H9 (cell line): ENCODE measurements around the gene RBM5. TPM values are rescaled to one million over a fixed set of nuclear protein-coding genes. Genes with fewer than 3 reads are reported as not detected.

ENCODE experiments used
- DNase-seq: peaks from one replicate; pipeline ENCODE4 v3.0.0-alpha.2; 2017
- H2AFZ ChIP-seq: one replicate; pipeline ENCODE4 v1.6.1; 2013; ENCODE audit warnings: mild to moderate bottlenecking, low read length, control low read depth, moderate library complexity
- H2AK5ac ChIP-seq: 2 replicates; pipeline ENCODE4 v1.6.1; 2013; ENCODE audit warnings: low read length, control low read depth, mixed read lengths; ENCODE audit not compliant: insufficient read length
- H2BK120ac ChIP-seq: one replicate; pipeline ENCODE4 v1.6.1; 2013; ENCODE audit warnings: low read depth, mild to moderate bottlenecking, low read length, control low read depth, inconsistent platforms; ENCODE audit not compliant: poor library complexity, severe bottlenecking
- H2BK12ac ChIP-seq: 2 replicates; pipeline ENCODE4 v1.6.1; 2013; ENCODE audit warnings: low read length, control low read depth, mixed read lengths, low read depth; ENCODE audit not compliant: insufficient read length
- H2BK15ac ChIP-seq: 2 replicates; pipeline ENCODE4 v1.6.1; 2013; ENCODE audit warnings: low read depth, low read length, control low read depth
- H2BK20ac ChIP-seq: one replicate; pipeline ENCODE4 v1.6.1; 2013; ENCODE audit warnings: low read depth, mild to moderate bottlenecking, low read length, control low read depth, inconsistent platforms; ENCODE audit not compliant: poor library complexity, severe bottlenecking
- H2BK5ac ChIP-seq: 2 replicates; pipeline ENCODE4 v1.6.1; 2013; ENCODE audit warnings: low read length, control low read depth, mixed read lengths; ENCODE audit not compliant: insufficient read length
- H3K14ac ChIP-seq: 2 replicates; pipeline ENCODE4 v1.6.1; 2013; ENCODE audit warnings: low read length, control low read depth; ENCODE audit not compliant: insufficient read depth
- H3K18ac ChIP-seq: 2 replicates; pipeline ENCODE4 v1.6.1; 2013; ENCODE audit warnings: low read depth, mild to moderate bottlenecking, mixed read lengths, low read length, control low read depth; ENCODE audit not compliant: insufficient read length
- H3K23ac ChIP-seq: 2 replicates; pipeline ENCODE4 v1.6.1; 2013; ENCODE audit warnings: low read length, control low read depth, mixed read lengths, low read depth; ENCODE audit not compliant: insufficient read length
- H3K23me2 ChIP-seq: 2 replicates; pipeline ENCODE4 v1.6.1; 2013; ENCODE audit warnings: low read depth, mild to moderate bottlenecking, mixed read lengths, low read length, control low read depth; ENCODE audit not compliant: insufficient read length, poor library complexity, severe bottlenecking
- H3K27ac ChIP-seq: 2 replicates; pipeline ENCODE4 v1.5.1; 2013; ENCODE audit warnings: low read length, control low read depth, mixed read lengths, low read depth; ENCODE audit not compliant: insufficient read length
- H3K27me3 ChIP-seq: 2 replicates; pipeline ENCODE4 v1.6.1; 2013; ENCODE audit warnings: low read length, control low read depth, inconsistent platforms; ENCODE audit not compliant: insufficient read depth
- H3K4ac ChIP-seq: 2 replicates; pipeline ENCODE4 v1.6.1; 2013; ENCODE audit warnings: low read depth, mild to moderate bottlenecking, control low read depth, inconsistent platforms, low read length, moderate library complexity
- H3K4me1 ChIP-seq: 2 replicates; pipeline ENCODE4 v1.6.1; 2013; ENCODE audit warnings: low read length, control low read depth, inconsistent platforms; ENCODE audit not compliant: insufficient read depth
- H3K4me2 ChIP-seq: 2 replicates; pipeline ENCODE4 v1.6.1; 2013; ENCODE audit warnings: low read length, control low read depth, mixed read lengths; ENCODE audit not compliant: insufficient read length, insufficient read depth
- H3K56ac ChIP-seq: 2 replicates; pipeline ENCODE4 v1.6.1; 2013; ENCODE audit warnings: low read depth, mild to moderate bottlenecking, mixed read lengths, low read length, control low read depth; ENCODE audit not compliant: insufficient read length
- H3K79me1 ChIP-seq: 2 replicates; pipeline ENCODE4 v1.6.1; 2013; ENCODE audit warnings: low read depth, mild to moderate bottlenecking, moderate library complexity, low read length, control low read depth, inconsistent platforms; ENCODE audit not compliant: insufficient read depth, poor library complexity, severe bottlenecking
- H3K79me2 ChIP-seq: 2 replicates; pipeline ENCODE4 v1.6.1; 2013; ENCODE audit warnings: low read length, control low read depth, inconsistent platforms; ENCODE audit not compliant: insufficient read depth
- H3K9ac ChIP-seq: 2 replicates; pipeline ENCODE4 v1.6.1; 2013; ENCODE audit warnings: low read length, control low read depth, mixed read lengths; ENCODE audit not compliant: insufficient read length; ENCODE audit errors: extremely low read depth
- H3K9me3 ChIP-seq: one replicate; pipeline ENCODE4 v1.6.1; 2013; ENCODE audit warnings: low read depth, low read length, inconsistent platforms; ENCODE audit not compliant: control insufficient read depth
- H3T11ph ChIP-seq: one replicate; pipeline ENCODE4 v1.6.1; 2013; ENCODE audit warnings: mild to moderate bottlenecking, low read length, control low read depth, inconsistent platforms
- H4K20me1 ChIP-seq: one replicate; pipeline ENCODE4 v1.6.1; 2013; ENCODE audit not compliant: control insufficient read depth, insufficient read length, insufficient read depth
- H4K5ac ChIP-seq: 2 replicates; pipeline ENCODE4 v1.6.1; 2013; ENCODE audit warnings: low read depth, mild to moderate bottlenecking, mixed read lengths, low read length, control low read depth; ENCODE audit not compliant: insufficient read length
- H4K8ac ChIP-seq: replicated peaks from 2 replicates; pipeline ENCODE4 v1.6.1; 2013; ENCODE audit warnings: low read length, control low read depth, mixed read lengths, low read depth; ENCODE audit not compliant: insufficient read length
- H4K91ac ChIP-seq: 2 replicates; pipeline ENCODE4 v1.6.1; 2013; ENCODE audit warnings: low read depth, mild to moderate bottlenecking, moderate library complexity, mixed read lengths, low read length, control low read depth; ENCODE audit not compliant: insufficient read length
- H3K27ac Mint-ChIP-seq, 3 experiments: 2 replicates in 2 of 3; 3 replicates in 1 of 3; pipeline ENCODE4 v1.8.0; 2020 to 2021; ENCODE audit warnings: mixed read lengths in 3 of 3, mild to moderate bottlenecking in 1 of 3, moderate library complexity in 1 of 3
- H3K27me3 Mint-ChIP-seq: 2 replicates; pipeline ENCODE4 v1.8.0; 2021; ENCODE audit warnings: low read depth, mild to moderate bottlenecking, moderate library complexity, mixed read lengths
- H3K36me3 Mint-ChIP-seq, 3 experiments: 2 replicates in 2 of 3; 3 replicates in 1 of 3; pipeline ENCODE4 v1.8.0; 2020 to 2021; ENCODE audit warnings: low read depth in 3 of 3, mixed read lengths in 3 of 3; ENCODE audit not compliant: insufficient read depth in 1 of 3
- H3K4me1 Mint-ChIP-seq, 2 experiments: 2 replicates each; pipeline ENCODE4 v1.8.0; 2020; ENCODE audit warnings: mixed read lengths in 2 of 2
- H3K4me3 Mint-ChIP-seq, 2 experiments: 2 replicates in 1 of 2; 3 replicates in 1 of 2; pipeline ENCODE4 v1.8.0; 2020 to 2021; ENCODE audit warnings: mild to moderate bottlenecking in 2 of 2, mixed read lengths in 2 of 2, moderate library complexity in 1 of 2
- H3K9me3 Mint-ChIP-seq, 2 experiments: 2 replicates in 1 of 2; 3 replicates in 1 of 2; pipeline ENCODE4 v1.8.0; 2020; ENCODE audit warnings: mild to moderate bottlenecking in 2 of 2, mixed read lengths in 2 of 2, moderate library complexity in 1 of 2
- CTCF ChIP-seq: fragments of 200-600 bp; sonication (generic); conservative IDR thresholded peaks from 3 replicates; pipeline ENCODE4 v1.8.0; 2021; ENCODE audit warnings: antibody characterized with exemption, mild to moderate bottlenecking
- WGBS: extraction: QIAGEN DNeasy Blood & Tissue Kit; methylation state at CpG from one replicate; pipeline ENCODE4 v1.1.7; 2013; ENCODE audit warnings: missing lambda C conversion rate, low lambda C conversion rate, mixed read lengths; ENCODE audit not compliant: insufficient read length; ENCODE audit errors: extremely low coverage; 5-methylcytosine and 5-hydroxymethylcytosine counted together
- total RNA-seq: library from RNA; stranded (reverse); gene quantifications from 2 replicates; pipeline ENCODE4 v1.2.1, GENCODE V29; 2021

Gene RBM5
- total RNA-seq, 1 experiment from 2014 or later, result 123 TPM

GRCh38 chr3:50057756-50058155 lies 31.0 kb upstream of the RBM5 start:
- no peak overlapping the region for H2BK20ac ChIP-seq
- no peak overlapping the region for H4K8ac ChIP-seq
- no peaks in the 10 kb centered on the region for H3K4me1 Mint-ChIP-seq
- peaks cover 41 to 77% (median 73%) of the 10 kb centered on the region in 3 experiments; a peak in 6 of 7 replicates for H3K36me3 Mint-ChIP-seq
- H3K79me2 ChIP-seq, result no peaks in the 10 kb centered on the region
- no peak overlapping the region for H2BK120ac ChIP-seq
- H3K4ac ChIP-seq, result no peak overlapping the region
- H3K4me3 Mint-ChIP-seq, result no peak overlapping the region
- no peak overlapping the region for H3K9ac ChIP-seq
- no peak overlapping the region for H3K18ac ChIP-seq
- H3K27ac ChIP-seq, result no peak overlapping the region
- H3K27me3 ChIP-seq, result no peaks in the 10 kb centered on the region
- H2AK5ac ChIP-seq, result no peak overlapping the region
- H3K27me3 Mint-ChIP-seq, result no peaks in the 10 kb centered on the region
- no peak overlapping the region for H2BK5ac ChIP-seq
- H3K9me3 Mint-ChIP-seq, result no peaks in the 10 kb centered on the region
- H4K20me1 ChIP-seq, result no peaks in the 10 kb centered on the region
- no peak for TF ChIP-seq CTCF
- H2BK15ac ChIP-seq, result no peak overlapping the region
- H3K9me3 ChIP-seq, result no peaks in the 10 kb centered on the region
- no peak overlapping the region for H4K5ac ChIP-seq
- H2AFZ ChIP-seq, result no peak overlapping the region
- no peak overlapping the region for H2BK12ac ChIP-seq
- H3K27ac Mint-ChIP-seq, result no peak overlapping the region
- no peak overlapping the region for H3K14ac ChIP-seq
- H3K56ac ChIP-seq, result no peak overlapping the region
- WGBS, result no CpG with 5 or more reads among the region's 6 CpGs
- no peak overlapping the region for H3K4me2 ChIP-seq
- H3K79me1 ChIP-seq, result no peaks in the 10 kb centered on the region
- H3T11ph ChIP-seq, result no peak overlapping the region
- DNase-seq, result no peak
- H3K23me2 ChIP-seq, result no peaks in the 10 kb centered on the region
- no peak overlapping the region for H3K23ac ChIP-seq
- H4K91ac ChIP-seq, result no peak overlapping the region
- no peaks in the 10 kb centered on the region for H3K4me1 ChIP-seq
